ENCODE results near the gene MRPL33. TPM values are rescaled to one million over a fixed set of nuclear protein-coding genes. Genes with fewer than 3 reads are reported as not detected.

Gene MRPL33
- total and polyA plus RNA-seq, 12 donors, result 123 to 661 (median 253) TPM

DNA sequence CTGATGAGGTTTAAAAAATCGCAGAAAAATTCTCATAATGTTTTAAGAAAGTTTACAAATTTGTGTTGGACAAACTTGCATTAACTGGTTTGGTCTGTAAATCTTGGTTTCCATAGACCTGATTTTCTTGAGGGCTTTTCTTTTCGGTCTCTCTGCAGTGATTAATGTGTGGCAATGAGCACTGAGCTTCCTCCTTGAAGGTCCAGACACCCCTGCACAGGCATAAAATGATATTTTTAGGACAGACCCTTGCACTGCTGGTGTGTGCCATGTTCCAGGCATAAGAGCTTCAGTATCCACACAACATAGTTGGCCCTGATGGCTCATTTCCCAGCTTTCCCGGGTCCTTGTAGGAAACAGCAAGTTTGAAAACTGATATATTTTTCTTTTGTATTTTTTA, 33.7 kb downstream of the MRPL33 start:
- Histone ChIP-seq H3K36me3 (no peaks in the 10 kb centered on the region), H3K4me3 (no peak overlapping the region), H3K4me1 (peaks cover 0 to 43% (median 10%) of the 10 kb centered on the region in 9 donors), H3K27me3 (no peaks in the 10 kb centered on the region), H3K9me3 (no peaks in the 10 kb centered on the region), H3K27ac (peak overlapping the region in 1 of 10 donors; percentile 4)
- WGBS, 2 donors, result 61 to 73% methylated on average over 3 of the region's 3 CpGs
- TF ChIP-seq, protein P1, sequence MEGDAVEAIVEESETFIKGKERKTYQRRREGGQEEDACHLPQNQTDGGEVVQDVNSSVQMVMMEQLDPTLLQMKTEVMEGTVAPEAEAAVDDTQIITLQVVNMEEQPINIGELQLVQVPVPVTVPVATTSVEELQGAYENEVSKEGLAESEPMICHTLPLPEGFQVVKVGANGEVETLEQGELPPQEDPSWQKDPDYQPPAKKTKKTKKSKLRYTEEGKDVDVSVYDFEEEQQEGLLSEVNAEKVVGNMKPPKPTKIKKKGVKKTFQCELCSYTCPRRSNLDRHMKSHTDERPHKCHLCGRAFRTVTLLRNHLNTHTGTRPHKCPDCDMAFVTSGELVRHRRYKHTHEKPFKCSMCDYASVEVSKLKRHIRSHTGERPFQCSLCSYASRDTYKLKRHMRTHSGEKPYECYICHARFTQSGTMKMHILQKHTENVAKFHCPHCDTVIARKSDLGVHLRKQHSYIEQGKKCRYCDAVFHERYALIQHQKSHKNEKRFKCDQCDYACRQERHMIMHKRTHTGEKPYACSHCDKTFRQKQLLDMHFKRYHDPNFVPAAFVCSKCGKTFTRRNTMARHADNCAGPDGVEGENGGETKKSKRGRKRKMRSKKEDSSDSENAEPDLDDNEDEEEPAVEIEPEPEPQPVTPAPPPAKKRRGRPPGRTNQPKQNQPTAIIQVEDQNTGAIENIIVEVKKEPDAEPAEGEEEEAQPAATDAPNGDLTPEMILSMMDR (IDR thresholded peaks at IDR 0.05), result no peak
- ATAC-seq (no peak), DNase-seq (no peak)
- intact Hi-C loops (cut with DNase I), result loop anchor here in 1 of 10 donors (10.0 kb wide), 1 partner anchor 80 kb away; no protein-coding TSS in a partner anchor

GRCh38 chr2:27806311-27807059, 35.0 kb downstream of the MRPL33 start:
- H3K9me3 ChIP-seq, result no peaks in the 10 kb centered on the region
- H3K27me3 ChIP-seq, result no peaks in the 10 kb centered on the region
- ATAC-seq (no peak), DNase-seq (no peak)
- intact Hi-C loops (cut with DNase I), result loop anchor here in 1 of 10 donors (10.0 kb wide), 1 partner anchor 78 kb away; no protein-coding TSS in a partner anchor
- TF ChIP-seq, protein P1 (IDR thresholded peaks at IDR 0.05), result no peak
- no peak overlapping the region for H3K4me3 ChIP-seq
- H3K4me1 ChIP-seq, result peaks cover 0 to 48% (median 0%) of the 10 kb centered on the region in 9 donors
- WGBS, 2 donors, result 96% methylated on average over 5 of the region's 5 CpGs
- H3K27ac ChIP-seq, result no peak overlapping the region
- H3K36me3 ChIP-seq, result no peaks in the 10 kb centered on the region

GRCh38 chr2:27807476-27807875, 36.0 kb downstream of the MRPL33 start:
- TF ChIP-seq, protein P1 (IDR thresholded peaks at IDR 0.05), result peak in 7 of 9 donors; percentile 45 to 63 (median 57)
- peak in 4 of 8 donors; percentile 40 to 59 (median 51) for ATAC-seq
- Histone ChIP-seq H3K4me3 (no peak overlapping the region), H3K4me1 (peaks cover 0 to 45% (median 0%) of the 10 kb centered on the region in 9 donors), H3K27me3 (no peaks in the 10 kb centered on the region), H3K9me3 (no peaks in the 10 kb centered on the region), H3K27ac (no peak overlapping the region), H3K36me3 (no peaks in the 10 kb centered on the region)
- intact Hi-C loops (cut with DNase I), result loop anchor here in 1 of 10 donors (10.0 kb wide), 1 partner anchor 77 kb away; no protein-coding TSS in a partner anchor
- DNase-seq, result no peak
- WGBS, 2 donors, result 75% methylated on average over 4 of the region's 4 CpGs

GRCh38 chr2:27808418-27808817, 36.9 kb downstream of the MRPL33 start:
- TF ChIP-seq, protein P1 (IDR thresholded peaks at IDR 0.05), result no peak
- Histone ChIP-seq H3K36me3 (no peaks in the 10 kb centered on the region), H3K9me3 (no peaks in the 10 kb centered on the region), H3K27ac (peak overlapping the region in 1 of 10 donors; percentile 10), H3K4me1 (peaks cover 0 to 40% (median 0%) of the 10 kb centered on the region in 9 donors), H3K27me3 (no peaks in the 10 kb centered on the region), H3K4me3 (no peak overlapping the region)
- 92 to 94% methylated on average over 2 of the region's 2 CpGs for WGBS, 2 donors
- DNase-seq (no peak), ATAC-seq (no peak)
- intact Hi-C loops (cut with DNase I), result loop anchor here in 1 of 10 donors (10.0 kb wide), 1 partner anchor 76 kb away; no protein-coding TSS in a partner anchor
